Measurements from ENCODE around the gene PRPF18. TPM values are rescaled to one million over a fixed set of nuclear protein-coding genes. Genes with fewer than 3 reads are reported as not detected.
A peak's percentile ranks its signal among the peaks of the same experiment; 100 is the strongest.

Gene PRPF18
- polyA plus RNA-seq, 5 donors = 23.4 to 31.3 (median 28.5) TPM

DNA sequence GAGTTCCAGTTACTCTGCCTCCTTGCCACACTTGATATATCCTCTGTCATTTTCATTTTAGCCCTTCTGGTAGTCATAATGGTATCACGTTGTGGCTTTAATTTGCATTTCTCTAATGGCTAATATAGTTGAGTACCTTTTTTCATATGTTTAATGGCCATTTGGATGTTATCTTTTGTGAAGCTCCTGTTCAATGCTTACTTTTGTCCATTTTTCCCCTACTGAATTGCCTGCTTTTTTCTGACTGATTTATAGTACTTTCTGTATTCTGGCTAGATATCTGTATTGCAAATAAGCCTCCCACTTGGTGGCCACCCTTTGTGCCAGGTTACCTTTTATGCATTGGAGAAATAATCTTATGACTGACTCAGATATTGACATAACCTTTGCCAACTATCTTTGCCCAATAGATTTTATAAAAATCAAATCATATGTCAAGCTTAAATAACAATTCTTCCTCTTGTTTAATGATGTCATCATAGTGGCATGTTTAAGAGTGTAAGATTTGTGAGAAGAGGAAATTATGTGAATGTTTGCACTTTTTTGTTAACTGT lies 50.6 kb downstream of the PRPF18 start:
- no peak for DNase-seq

DNA sequence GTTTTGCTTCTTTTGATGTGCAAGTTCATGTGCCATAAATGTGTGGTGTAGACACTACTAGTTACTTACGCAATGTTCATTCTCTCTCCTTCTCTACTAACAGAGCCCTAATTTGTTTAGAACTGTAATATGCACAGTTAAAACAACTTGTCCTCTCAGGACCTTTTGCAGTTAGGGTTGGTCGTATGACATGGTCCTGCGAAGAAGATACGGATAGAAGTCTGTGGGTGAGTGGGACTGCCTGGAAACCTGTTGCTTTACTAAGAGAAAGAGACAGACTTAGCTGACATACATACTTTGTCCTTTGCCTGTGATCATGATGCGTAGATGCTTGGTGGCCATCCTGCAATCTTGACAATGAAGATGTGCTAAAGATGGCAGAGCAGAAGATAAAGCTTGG lies 51.1 kb downstream of the PRPF18 start:
- DNase-seq = no peak

DNA sequence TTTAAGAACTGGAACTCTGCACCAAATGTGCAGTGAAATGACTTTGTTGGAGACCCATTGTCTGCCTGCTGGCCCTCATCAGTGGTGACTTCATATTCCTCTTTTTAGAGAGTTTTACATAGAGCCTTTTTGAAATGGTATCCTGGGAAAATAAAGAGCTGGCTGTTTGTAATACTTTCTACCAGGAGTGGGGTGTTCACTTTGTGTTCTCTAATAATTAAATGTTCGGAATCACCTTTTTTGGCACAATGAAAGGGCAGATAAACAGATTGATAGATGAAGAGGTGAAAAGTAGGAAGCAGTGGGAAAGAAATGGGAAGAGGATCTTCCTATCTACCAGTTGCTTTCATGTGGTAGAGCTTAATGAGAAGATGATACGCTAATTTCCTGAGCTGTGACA lies 55.5 kb downstream of the PRPF18 start:
- no peak for DNase-seq

- no peak for DNase-seq
Observed at GRCh38 chr10:13643016-13643415, 56.3 kb downstream of the PRPF18 start.

DNA sequence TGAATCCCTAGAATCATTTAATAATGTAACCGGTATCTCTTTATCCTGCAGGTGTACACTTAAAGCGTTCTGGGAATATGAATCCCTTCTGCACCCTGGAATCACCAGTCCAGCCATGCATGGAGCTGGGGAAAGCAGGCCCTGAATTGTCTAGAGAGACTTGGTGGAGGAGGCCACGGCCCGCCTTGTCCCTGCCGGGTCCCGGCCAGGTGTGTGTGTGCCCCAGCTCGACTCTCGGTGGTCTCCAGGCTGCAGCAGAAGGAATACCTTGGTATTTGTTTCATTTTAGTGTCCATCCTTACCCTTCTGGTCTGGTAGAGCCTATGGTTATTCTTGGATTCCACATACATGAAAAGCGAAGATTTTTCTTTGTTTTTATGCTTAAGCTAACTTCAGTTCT lies 58.1 kb downstream of the PRPF18 start:
- no peak for DNase-seq

- no peak for DNase-seq
Observed at GRCh38 chr10:13648425-13648824, 61.7 kb downstream of the PRPF18 start.

- no peak for DNase-seq
Observed at GRCh38 chr10:13649844-13650520, 63.2 kb downstream of the PRPF18 start.

DNA sequence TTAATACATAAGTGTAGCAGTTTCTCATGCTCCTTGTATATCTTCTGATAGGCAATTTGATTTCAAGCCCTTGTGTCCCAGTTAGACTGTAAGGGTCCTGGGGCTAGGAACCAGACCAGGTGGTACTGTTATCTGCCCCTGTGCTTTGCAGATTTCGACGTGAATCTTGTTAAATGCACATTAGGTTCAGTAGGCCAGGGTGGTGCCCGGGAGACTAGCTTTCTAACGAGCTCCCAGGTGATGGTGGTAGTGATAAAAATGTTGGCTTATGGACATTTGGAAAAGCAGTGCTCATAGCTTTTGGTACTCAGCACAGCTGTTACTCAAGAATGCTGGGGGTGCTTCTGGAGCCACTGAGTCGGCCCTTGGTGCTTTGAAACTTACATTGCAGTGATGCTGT lies 64.2 kb downstream of the PRPF18 start:
- no peak for DNase-seq

- DNase-seq = no peak
Observed at GRCh38 chr10:13651969-13652720, 65.4 kb downstream of the PRPF18 start.

DNA sequence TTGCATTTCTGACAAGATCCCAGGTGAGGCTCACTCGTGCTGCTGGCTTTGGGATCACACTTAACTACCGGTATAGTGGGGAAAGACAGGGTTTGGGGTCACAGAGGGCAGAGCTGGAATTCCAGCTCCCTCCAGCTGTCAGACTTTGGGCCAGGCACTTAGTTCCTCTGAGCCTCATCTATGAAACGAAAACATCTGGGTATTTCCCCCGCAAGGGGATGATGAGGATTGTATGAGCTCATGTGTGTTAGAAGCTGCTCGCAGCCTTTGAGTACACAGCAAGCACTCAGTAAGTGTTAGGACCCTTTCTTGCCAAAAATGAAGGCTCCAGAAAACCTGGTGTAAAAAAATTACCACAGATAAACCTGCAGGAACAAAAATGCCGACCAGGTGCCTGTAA lies 66.1 kb downstream of the PRPF18 start:
- DNase-seq = no peak

DNA sequence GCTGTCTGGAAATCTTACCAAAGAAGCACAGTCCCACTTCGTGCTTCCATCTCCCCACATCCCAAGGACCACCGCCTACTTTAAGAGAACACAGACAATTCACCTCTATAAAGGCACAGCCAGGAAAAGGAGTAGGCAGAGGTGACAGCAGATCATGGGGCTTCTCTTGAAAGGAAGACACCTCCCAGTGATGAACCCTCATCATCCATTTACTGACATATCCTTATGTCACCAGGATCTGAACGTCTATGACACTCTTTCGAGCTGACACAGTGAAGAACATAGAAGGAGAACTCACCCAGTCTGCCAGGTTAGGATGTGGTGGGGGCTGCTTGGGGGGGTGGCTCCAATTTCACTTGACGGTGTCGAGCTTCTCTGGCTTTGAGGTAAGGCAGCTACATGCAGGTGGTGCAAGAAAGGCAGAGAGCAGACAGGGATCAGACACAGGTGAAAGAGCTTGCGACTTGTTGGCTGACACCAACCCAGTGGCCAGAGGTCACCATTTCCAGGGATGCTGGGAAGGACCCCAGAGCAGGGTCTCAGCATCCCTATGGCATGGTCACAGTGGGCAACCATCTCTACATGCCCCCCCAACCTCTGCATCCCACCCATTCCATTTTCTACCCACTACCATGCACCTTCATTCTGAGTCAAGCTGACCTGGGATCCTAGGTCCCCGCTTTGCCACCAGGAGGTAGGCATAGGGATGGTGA lies 67.5 kb downstream of the PRPF18 start:
- no peak for DNase-seq

GRCh38 chr10:13654846-13655245 lies 68.1 kb downstream of the PRPF18 start:
- DNase-seq = no peak

- DNase-seq = no peak
Observed at GRCh38 chr10:13656337-13657100, 69.8 kb downstream of the PRPF18 start.

GRCh38 chr10:13657101-13657680 lies 70.4 kb downstream of the PRPF18 start:
- DNase-seq = no peak

DNA sequence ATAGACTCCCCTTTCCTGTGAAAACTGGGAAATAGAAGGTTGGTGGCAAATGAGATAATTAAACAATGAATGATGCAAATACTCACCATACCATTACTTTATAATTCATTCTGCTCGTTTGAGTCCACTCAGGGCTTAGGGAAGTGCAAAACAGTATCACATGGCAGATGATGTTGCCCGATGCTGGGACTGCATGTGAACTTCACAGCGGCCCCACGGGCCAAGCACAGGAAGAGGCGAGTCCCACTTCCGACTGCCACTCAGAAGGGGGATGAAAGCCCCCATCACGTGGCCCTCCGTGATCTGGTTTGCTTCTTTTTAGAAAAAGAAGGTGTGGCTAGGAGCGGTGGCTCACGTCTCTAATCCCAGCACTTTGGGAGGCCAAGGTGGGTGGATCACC lies 71.5 kb downstream of the PRPF18 start:
- no peak for DNase-seq

GRCh38 chr10:13658871-13659685 lies 72.3 kb downstream of the PRPF18 start:
- no peak for DNase-seq

- DNase-seq = peak; percentile 87 to 91
Observed at GRCh38 chr10:13659887-13660550, 73.3 kb downstream of the PRPF18 start.

DNA sequence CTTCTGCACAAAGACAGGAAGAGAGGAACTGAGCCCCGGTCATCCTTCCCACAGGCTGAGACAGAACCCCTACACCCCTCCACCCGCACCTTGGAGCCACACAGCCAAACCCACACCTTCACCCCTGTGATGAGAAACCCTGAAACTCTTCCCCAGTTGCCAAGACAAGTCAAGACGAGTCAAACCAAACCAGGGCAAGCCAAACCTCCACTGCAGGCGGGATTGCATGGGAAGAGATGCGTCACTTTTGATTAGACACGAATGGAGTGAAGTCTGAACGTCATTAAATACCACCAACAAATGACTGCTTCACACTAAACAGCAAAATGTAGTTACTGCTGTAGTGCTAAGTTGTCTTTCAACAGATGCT lies 73.8 kb downstream of the PRPF18 start:
- no peak for DNase-seq

GRCh38 chr10:13661256-13661655 lies 74.5 kb downstream of the PRPF18 start:
- DNase-seq = no peak

Measured in right lung (tissue), 5 donors.